Vagina (tissue), 2 donors: Measurements from ENCODE around the gene MRPL17. TPM values are rescaled to one million over a fixed set of nuclear protein-coding genes. Genes with fewer than 3 reads are reported as not detected.

Experiments
- DNase-seq, 2 donors: peaks; one replicate each; pipeline ENCODE4 v3.0.0-alpha.2; 2017; ENCODE audit errors: extremely low spot score in 2 of 2
- H3K27ac ChIP-seq: fragments of 200-600 bp; sonication (generic); one replicate; pipeline ENCODE4 v1.5.1; 2019
- H3K27me3 ChIP-seq: fragments of 200-600 bp; sonication (generic); one replicate; pipeline ENCODE4 v1.5.1; 2019
- H3K36me3 ChIP-seq, 2 donors: fragments of 200-600 bp; sonication (generic); one replicate each; pipeline ENCODE4 v1.5.1; 2017 to 2019
- H3K4me1 ChIP-seq: fragments of 200-600 bp; sonication (generic); one replicate; pipeline ENCODE4 v1.5.1; 2019
- H3K4me3 ChIP-seq, 2 donors: fragments of 200-600 bp; sonication (generic); 1 replicate in 1 of 2; 2 replicates in 1 of 2; pipeline ENCODE4 v1.5.1; 2016 to 2019
- H3K9me3 ChIP-seq: fragments of 200-600 bp; sonication (generic); one replicate; pipeline ENCODE4 v1.5.1; 2019
- POLR2A ChIP-seq, 2 donors: fragments of 450-650 bp; IDR thresholded peaks; one replicate each; pipeline ENCODE4 v1.6.1; 2017; ENCODE audit warnings: antibody characterized with exemption in 2 of 2, mild to moderate bottlenecking in 2 of 2, moderate library complexity in 2 of 2
- POLR2AphosphoS5 ChIP-seq, 2 donors: sonication (generic); formaldehyde crosslinking; IDR thresholded peaks; one replicate each; pipeline ENCODE4 v1.9.0; 2017; ENCODE audit warnings: antibody characterized with exemption in 2 of 2, mild to moderate bottlenecking in 2 of 2, low read depth in 1 of 2; ENCODE audit not compliant: insufficient read depth in 1 of 2
- intact Hi-C: fragments of 100-400 bp; cut with DNase I; formaldehyde crosslinking; loops from one replicate; pipeline ENCODE4 v1.15.1; 2023
- total RNA-seq: library from RNA; depleted of rRNA; stranded (reverse); fragments of >200 nt; gene quantifications from one replicate; pipeline ENCODE4 v1.2.3, GENCODE V29; 2016
- TF ChIP-seq, protein P1 (sequence below), 3 experiments: fragments of 450-650 bp in 2 of 3; fragments of 200-600 bp in 1 of 3; sonication (generic) in 1 of 3; IDR thresholded peaks; one replicate each; pipeline ENCODE4 v1.5.1; 2017 to 2019; ENCODE audit warnings: antibody characterized with exemption in 3 of 3, mild to moderate bottlenecking in 2 of 3, moderate library complexity in 2 of 3

Gene MRPL17
- total RNA-seq, 1 donor from 2014 or later, result 55.2 TPM

DNA sequence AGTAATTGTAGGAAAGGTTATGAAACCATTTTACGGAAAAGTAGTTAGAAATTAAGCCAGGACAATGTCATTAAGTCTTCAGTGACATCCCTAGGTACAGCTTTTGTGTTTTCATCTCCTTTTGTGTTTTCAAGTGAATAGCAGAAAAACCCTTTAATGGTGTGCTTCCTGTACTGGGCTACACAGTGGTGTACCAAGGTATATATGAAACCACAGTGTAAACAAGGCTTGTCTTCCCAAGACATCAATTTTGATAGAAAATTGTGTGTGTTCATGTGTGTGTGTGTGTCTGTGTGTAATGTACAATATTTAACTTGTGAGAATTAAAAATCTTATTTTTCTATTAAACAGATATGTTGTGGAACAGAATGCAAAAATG is 8.9 kb downstream of the MRPL17 start:
- Histone ChIP-seq H3K36me3 (no peaks in the 10 kb centered on the region), H3K4me1 (peaks cover 4% of the 10 kb centered on the region), H3K27ac (no peak overlapping the region), H3K4me3 (no peak overlapping the region), H3K27me3 (no peaks in the 10 kb centered on the region), H3K9me3 (no peaks in the 10 kb centered on the region)
- intact Hi-C loops, result no loop called here
- DNase-seq, result no peak
- no peak for TF ChIP-seq POLR2A (IDR thresholded peaks at IDR 0.05)
- TF ChIP-seq, protein P1, sequence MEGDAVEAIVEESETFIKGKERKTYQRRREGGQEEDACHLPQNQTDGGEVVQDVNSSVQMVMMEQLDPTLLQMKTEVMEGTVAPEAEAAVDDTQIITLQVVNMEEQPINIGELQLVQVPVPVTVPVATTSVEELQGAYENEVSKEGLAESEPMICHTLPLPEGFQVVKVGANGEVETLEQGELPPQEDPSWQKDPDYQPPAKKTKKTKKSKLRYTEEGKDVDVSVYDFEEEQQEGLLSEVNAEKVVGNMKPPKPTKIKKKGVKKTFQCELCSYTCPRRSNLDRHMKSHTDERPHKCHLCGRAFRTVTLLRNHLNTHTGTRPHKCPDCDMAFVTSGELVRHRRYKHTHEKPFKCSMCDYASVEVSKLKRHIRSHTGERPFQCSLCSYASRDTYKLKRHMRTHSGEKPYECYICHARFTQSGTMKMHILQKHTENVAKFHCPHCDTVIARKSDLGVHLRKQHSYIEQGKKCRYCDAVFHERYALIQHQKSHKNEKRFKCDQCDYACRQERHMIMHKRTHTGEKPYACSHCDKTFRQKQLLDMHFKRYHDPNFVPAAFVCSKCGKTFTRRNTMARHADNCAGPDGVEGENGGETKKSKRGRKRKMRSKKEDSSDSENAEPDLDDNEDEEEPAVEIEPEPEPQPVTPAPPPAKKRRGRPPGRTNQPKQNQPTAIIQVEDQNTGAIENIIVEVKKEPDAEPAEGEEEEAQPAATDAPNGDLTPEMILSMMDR (IDR thresholded peaks at IDR 0.05), result no peak
- no peak for TF ChIP-seq POLR2AphosphoS5 (IDR thresholded peaks at IDR 0.05; ENCODE audit: insufficient read depth in 1 of 2, low read depth in 1 of 2)

DNA sequence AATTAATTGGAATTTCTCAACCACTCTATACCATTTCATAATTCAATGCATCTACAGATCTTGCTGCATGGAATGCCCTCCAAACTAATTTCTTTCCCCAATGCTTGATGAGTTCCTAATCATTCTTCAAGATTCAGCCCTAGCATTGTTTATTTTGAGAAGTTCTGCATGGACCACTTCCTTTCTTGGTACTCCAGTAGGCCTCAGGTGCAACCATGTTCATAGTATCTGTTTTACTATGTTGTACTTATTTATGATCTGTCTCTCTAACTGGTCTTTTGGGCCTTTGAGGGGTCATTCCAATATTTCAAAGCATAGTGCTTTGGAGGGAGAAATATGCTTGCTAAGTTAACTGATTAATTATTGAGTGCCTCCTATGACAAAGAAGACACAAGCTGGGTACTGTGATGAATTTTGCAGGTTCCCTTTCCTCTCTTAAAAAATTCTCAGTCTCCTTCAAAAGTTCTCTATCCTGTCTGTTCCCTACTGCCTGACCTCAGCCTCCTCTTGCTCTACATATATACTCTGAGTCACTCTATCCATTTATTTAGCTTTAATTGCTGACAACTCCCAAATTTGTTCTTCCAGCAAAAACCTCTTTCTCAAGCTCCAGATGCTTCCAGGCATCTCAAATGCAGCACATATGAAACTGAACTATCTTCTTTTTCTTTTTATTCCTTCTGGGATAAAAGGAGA is 9.5 kb downstream of the MRPL17 start:
- Histone ChIP-seq H3K4me3 (no peak overlapping the region), H3K4me1 (peaks cover 4% of the 10 kb centered on the region), H3K27ac (no peak overlapping the region), H3K27me3 (no peaks in the 10 kb centered on the region), H3K36me3 (no peaks in the 10 kb centered on the region), H3K9me3 (no peaks in the 10 kb centered on the region)
- TF ChIP-seq, protein P1 (IDR thresholded peaks at IDR 0.05), result no peak
- TF ChIP-seq POLR2AphosphoS5 (IDR thresholded peaks at IDR 0.05; ENCODE audit: insufficient read depth in 1 of 2, low read depth in 1 of 2) (no peak), POLR2A (IDR thresholded peaks at IDR 0.05) (no peak)
- DNase-seq, result no peak
- intact Hi-C loops, result no loop called here

DNA sequence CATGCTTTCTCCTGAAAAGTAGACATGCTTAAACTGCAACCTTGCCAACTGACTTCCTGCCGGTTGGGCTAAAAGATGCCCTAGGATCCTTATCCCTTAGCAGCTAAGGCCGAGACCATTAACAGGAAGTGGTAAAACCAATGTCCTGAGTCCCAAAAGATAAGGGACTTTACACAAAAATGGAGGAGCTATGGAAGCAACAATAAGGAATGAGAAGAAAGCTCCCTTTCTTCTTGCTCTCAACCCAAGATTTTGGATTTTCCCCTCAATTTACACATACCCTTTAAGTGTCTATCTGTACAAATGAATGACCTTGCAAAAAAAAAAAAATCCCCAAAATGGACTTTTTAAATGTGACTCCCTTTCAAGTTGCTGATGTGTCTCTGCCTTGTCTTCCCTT is 11.1 kb downstream of the MRPL17 start:
- TF ChIP-seq, protein P1 (IDR thresholded peaks at IDR 0.05), result no peak
- TF ChIP-seq POLR2A (IDR thresholded peaks at IDR 0.05) (no peak), POLR2AphosphoS5 (IDR thresholded peaks at IDR 0.05; ENCODE audit: insufficient read depth in 1 of 2, low read depth in 1 of 2) (no peak)
- intact Hi-C loops, result no loop called here
- no peak for DNase-seq
- no peaks in the 10 kb centered on the region for H3K9me3 ChIP-seq
- no peaks in the 10 kb centered on the region for H3K36me3 ChIP-seq
- H3K4me3 ChIP-seq, result no peak overlapping the region
- H3K27ac ChIP-seq, result no peak overlapping the region
- peaks cover 4% of the 10 kb centered on the region for H3K4me1 ChIP-seq
- no peaks in the 10 kb centered on the region for H3K27me3 ChIP-seq

DNA sequence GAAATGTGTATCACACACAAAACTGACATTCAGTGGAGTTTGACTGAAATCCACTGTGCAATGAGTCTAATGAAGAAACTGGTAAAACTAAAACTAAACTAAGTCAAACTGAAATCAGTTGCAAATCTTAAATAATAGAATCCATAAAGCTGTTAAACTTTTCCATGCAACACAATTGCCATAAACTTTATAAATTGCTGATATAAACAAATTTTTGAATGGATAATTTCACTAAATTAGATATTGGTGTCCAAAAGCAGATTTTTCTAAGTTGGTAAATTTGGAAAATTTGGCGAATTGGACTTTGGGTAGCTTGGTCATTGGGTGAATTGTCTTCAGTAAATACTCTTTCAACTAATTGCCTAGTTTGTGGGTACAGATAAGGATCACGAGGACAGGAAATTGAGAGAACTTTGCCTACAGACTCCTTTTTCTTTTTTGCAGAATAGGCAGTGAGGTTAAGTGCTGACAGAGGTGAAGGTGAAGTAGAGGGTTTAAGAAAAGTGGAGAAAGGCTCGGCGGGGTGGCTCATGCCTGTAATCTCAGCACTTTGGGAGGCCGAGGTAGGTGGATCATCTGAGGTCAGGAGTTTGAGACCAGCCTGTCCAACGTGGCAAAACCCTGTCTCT is 12.8 kb downstream of the MRPL17 start:
- Histone ChIP-seq H3K27ac (no peak overlapping the region), H3K4me1 (peaks cover 4% of the 10 kb centered on the region), H3K9me3 (no peaks in the 10 kb centered on the region), H3K4me3 (no peak overlapping the region), H3K36me3 (no peaks in the 10 kb centered on the region), H3K27me3 (no peaks in the 10 kb centered on the region)
- DNase-seq, result no peak
- TF ChIP-seq POLR2A (IDR thresholded peaks at IDR 0.05) (no peak), POLR2AphosphoS5 (IDR thresholded peaks at IDR 0.05; ENCODE audit: insufficient read depth in 1 of 2, low read depth in 1 of 2) (no peak)
- TF ChIP-seq, protein P1 (IDR thresholded peaks at IDR 0.05), result no peak
- intact Hi-C loops, result no loop called here

DNA sequence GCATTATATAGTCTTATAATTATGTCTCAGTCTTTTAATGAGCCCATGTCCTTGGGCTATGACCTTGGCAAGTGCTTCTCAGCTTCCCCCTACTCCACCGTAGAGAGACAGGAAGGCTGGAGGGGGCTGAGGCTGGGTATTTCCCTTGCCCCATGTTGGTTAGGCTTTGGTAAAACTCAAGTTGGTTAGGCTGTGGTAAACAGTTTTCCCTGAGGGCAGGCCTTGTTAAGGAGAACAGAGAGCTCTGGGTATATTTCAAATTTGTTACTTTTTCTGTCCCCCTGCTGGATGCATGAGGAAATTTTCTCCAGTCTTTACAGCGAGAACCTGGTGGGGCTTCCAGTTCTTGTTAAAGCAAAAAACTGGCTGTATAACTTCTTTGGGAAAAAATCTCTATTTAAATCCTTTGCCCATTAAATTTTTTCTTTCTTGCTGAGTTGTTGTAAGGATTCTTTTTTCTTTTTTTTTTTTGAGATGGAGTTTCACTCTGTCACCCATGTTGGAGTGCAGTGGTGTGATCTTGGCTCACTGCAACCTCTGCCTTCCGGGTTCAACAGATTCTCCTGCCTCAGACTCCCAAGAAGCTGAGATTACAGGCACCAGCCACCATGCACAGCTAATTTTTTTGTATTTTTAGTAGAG is 15.3 kb downstream of the MRPL17 start:
- Histone ChIP-seq H3K9me3 (no peaks in the 10 kb centered on the region), H3K27ac (no peak overlapping the region), H3K4me1 (no peaks in the 10 kb centered on the region), H3K4me3 (no peak overlapping the region), H3K36me3 (no peaks in the 10 kb centered on the region), H3K27me3 (no peaks in the 10 kb centered on the region)
- DNase-seq, result no peak
- TF ChIP-seq, protein P1 (IDR thresholded peaks at IDR 0.05), result peak in 2 of 3 experiments; percentile 38 to 50
- TF ChIP-seq POLR2A (IDR thresholded peaks at IDR 0.05), result no peak
- TF ChIP-seq POLR2AphosphoS5 (IDR thresholded peaks at IDR 0.05; ENCODE audit: insufficient read depth in 1 of 2, low read depth in 1 of 2), result no peak
- intact Hi-C loops, result no loop called here
